Left lung (tissue), 10 donors: ENCODE results near the gene MUTYH. TPM values are rescaled to one million over a fixed set of nuclear protein-coding genes. Genes with fewer than 3 reads are reported as not detected.

Experiments used
- ATAC-seq: fragments of 200-7000 bp; cut with Tn5 transposase; one replicate; pipeline ENCODE4 v1.9.1; 2020; ENCODE audit warnings: moderate library complexity
- DNase-seq, 4 donors: peaks; one replicate each; pipeline ENCODE4 v3.0.0-alpha.2; 2013 to 2020
- H3K27ac ChIP-seq, 2 donors: fragments of 200-600 bp; sonication (generic) in 1 of 2; one replicate each; pipeline versions ENCODE4 v1.5.0 to v1.8.0; 2020 to 2021
- H3K27me3 ChIP-seq, 2 donors: fragments of 200-600 bp; sonication (generic) in 1 of 2; one replicate each; pipeline versions ENCODE4 v1.5.0 to v1.8.0; 2020 to 2021
- H3K36me3 ChIP-seq, 2 donors: fragments of 200-600 bp; sonication (generic) in 1 of 2; one replicate each; pipeline versions ENCODE4 v1.5.0 to v1.8.0; 2020 to 2021
- H3K4me1 ChIP-seq, 2 donors: fragments of 200-600 bp; one replicate each; pipeline ENCODE4 v1.8.0; 2021
- H3K4me3 ChIP-seq, 2 donors: fragments of 200-600 bp; sonication (generic) in 1 of 2; one replicate each; pipeline versions ENCODE4 v1.5.0 to v1.8.0; 2020 to 2021; ENCODE audit warnings: mild to moderate bottlenecking in 1 of 2
- H3K9me3 ChIP-seq, 2 donors: fragments of 200-600 bp; sonication (generic) in 1 of 2; one replicate each; pipeline versions ENCODE4 v1.5.0 to v1.8.0; 2020 to 2021
- intact Hi-C, 2 donors: fragments of 100-400 bp; cut with DNase I; formaldehyde crosslinking; loops; one replicate each; pipeline versions ENCODE4 v1.11.2 to v1.14.2; 2022
- polyA plus RNA-seq, 6 donors: library from polyadenylated mRNA; unstranded; fragments of 120-200 nt; gene quantifications; one replicate each; pipeline ENCODE4 v1.2.1, GENCODE V29; 2013; ENCODE audit not compliant: insufficient read length in 6 of 6
- total RNA-seq, 2 donors: library from RNA; stranded (reverse); fragmentation: NEBNext Ultra II Directional; extraction: Animal tissue kit (Norgen Biotek cat#: 25700); gene quantifications; one replicate each; pipeline ENCODE4 v1.2.1, GENCODE V29; 2021
- TF ChIP-seq, protein P1 (sequence below), 2 donors: fragments of 200-600 bp; sonication (generic) in 1 of 2; IDR thresholded peaks; one replicate each; pipeline versions ENCODE4 v1.5.0 to v1.8.0; 2021; ENCODE audit warnings: antibody characterized with exemption in 2 of 2
- donor health status: DM: no; HTN: yes; CAD: no.
- donor health status: DM: no; HTN: no; CAD: no.

Gene MUTYH
- total and polyA plus RNA-seq, 8 donors, result 15.4 to 33.6 (median 27.7) TPM

GRCh38 chr1:45302505-45303150 is 37.6 kb downstream of the MUTYH start:
- intact Hi-C loops, result loop anchor here in 1 of 2 donors (5.0 kb wide), 2 partner anchors 190 to 290 kb away; partner anchors contain the start of genes HECTD3, TESK2 and UROD
- Histone ChIP-seq H3K36me3 (no peaks in the 10 kb centered on the region), H3K9me3 (no peaks in the 10 kb centered on the region), H3K27me3 (no peaks in the 10 kb centered on the region), H3K4me1 (peaks cover 15 to 18% of the 10 kb centered on the region in 2 donors), H3K27ac (peak overlapping the region; percentile 86 to 94), H3K4me3 (peak overlapping the region; percentile 56 to 77)
- ATAC-seq, result no peak
- no peak for DNase-seq
- TF ChIP-seq, protein P1, sequence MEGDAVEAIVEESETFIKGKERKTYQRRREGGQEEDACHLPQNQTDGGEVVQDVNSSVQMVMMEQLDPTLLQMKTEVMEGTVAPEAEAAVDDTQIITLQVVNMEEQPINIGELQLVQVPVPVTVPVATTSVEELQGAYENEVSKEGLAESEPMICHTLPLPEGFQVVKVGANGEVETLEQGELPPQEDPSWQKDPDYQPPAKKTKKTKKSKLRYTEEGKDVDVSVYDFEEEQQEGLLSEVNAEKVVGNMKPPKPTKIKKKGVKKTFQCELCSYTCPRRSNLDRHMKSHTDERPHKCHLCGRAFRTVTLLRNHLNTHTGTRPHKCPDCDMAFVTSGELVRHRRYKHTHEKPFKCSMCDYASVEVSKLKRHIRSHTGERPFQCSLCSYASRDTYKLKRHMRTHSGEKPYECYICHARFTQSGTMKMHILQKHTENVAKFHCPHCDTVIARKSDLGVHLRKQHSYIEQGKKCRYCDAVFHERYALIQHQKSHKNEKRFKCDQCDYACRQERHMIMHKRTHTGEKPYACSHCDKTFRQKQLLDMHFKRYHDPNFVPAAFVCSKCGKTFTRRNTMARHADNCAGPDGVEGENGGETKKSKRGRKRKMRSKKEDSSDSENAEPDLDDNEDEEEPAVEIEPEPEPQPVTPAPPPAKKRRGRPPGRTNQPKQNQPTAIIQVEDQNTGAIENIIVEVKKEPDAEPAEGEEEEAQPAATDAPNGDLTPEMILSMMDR (IDR thresholded peaks at IDR 0.05), result no peak

DNA sequence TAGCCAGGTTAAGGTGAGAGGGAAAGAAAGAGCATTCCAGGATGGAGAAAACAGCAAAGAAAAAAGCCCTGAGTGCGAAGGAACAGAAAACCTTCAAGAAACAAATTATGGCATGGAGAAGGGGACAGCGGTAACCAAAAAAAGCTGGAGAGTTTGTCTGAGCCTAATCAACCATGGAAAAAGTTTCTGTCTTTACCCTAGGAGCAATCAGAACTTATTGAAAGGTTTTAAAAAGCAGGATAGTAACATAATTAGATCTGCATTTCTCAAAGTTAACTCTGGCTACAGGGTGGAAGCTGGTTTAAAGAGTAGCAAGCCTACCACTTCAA is 39.6 kb downstream of the MUTYH start:
- Histone ChIP-seq H3K9me3 (no peaks in the 10 kb centered on the region), H3K36me3 (no peaks in the 10 kb centered on the region), H3K4me1 (peaks cover 15 to 18% of the 10 kb centered on the region in 2 donors), H3K27me3 (no peaks in the 10 kb centered on the region), H3K4me3 (no peak overlapping the region), H3K27ac (no peak overlapping the region)
- TF ChIP-seq, protein P1 (IDR thresholded peaks at IDR 0.05), result no peak
- DNase-seq, result no peak
- intact Hi-C loops, result loop anchor here in 1 of 2 donors (5.0 kb wide), 2 partner anchors 192 to 288 kb away; partner anchors contain the start of genes HECTD3, TESK2 and UROD
- no peak for ATAC-seq

DNA sequence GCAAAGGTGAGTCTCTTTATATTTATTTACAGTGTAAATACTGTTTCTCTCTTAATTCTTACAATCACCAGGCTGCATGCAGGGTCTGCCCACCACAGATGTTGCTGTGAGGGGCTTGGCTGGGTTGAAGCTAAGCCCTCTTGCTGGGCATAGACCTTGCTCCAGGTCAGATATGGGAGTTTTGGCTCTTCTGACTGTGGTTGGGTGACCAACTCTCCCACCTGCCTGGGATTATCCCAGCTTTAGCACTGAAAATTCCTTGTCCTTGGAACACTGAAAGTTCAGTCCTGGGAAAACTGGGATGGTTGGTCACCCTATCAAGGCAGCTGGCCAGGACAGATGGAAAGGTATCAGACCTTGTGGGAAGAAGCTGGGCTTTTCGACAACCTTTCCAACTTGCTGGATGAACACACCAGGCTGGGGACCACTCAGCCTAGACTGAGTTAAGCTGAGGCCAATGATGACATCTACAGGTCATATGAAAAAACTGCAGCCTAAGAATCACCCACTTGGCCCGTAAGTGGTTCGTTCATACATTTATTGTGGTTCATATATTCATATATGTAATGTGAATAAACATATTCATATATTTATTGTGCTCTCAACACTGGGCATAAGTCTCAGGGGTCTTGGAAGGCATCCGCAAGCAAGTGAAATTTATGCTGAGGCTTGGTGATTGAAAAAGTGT is 40.1 kb downstream of the MUTYH start:
- H3K36me3 ChIP-seq, result no peaks in the 10 kb centered on the region
- H3K4me1 ChIP-seq, result peaks cover 15 to 18% of the 10 kb centered on the region in 2 donors
- no peaks in the 10 kb centered on the region for H3K9me3 ChIP-seq
- no peak overlapping the region for H3K27ac ChIP-seq
- peak in 2 of 4 donors; percentile 48 to 81 for DNase-seq
- TF ChIP-seq, protein P1 (IDR thresholded peaks at IDR 0.05), result peak; percentile 68 to 75
- H3K27me3 ChIP-seq, result no peaks in the 10 kb centered on the region
- peak; percentile 7 for ATAC-seq
- intact Hi-C loops, result loop anchor here in 1 of 2 donors (5.0 kb wide), 2 partner anchors 192 to 288 kb away; partner anchors contain the start of genes HECTD3, TESK2 and UROD
- H3K4me3 ChIP-seq, result no peak overlapping the region

- TF ChIP-seq, protein P1 (IDR thresholded peaks at IDR 0.05), result no peak
- H3K9me3 ChIP-seq, result no peaks in the 10 kb centered on the region
- intact Hi-C loops, result no loop called here
- DNase-seq, result no peak
- ATAC-seq, result no peak
- H3K27ac ChIP-seq, result no peak overlapping the region
- no peaks in the 10 kb centered on the region for H3K36me3 ChIP-seq
- peaks cover 7 to 12% of the 10 kb centered on the region in 2 donors for H3K4me1 ChIP-seq
- no peaks in the 10 kb centered on the region for H3K27me3 ChIP-seq
- no peak overlapping the region for H3K4me3 ChIP-seq
These were observed 40.9 kb downstream of the MUTYH start for GRCh38 chr1:45299296-45299695.

- no peaks in the 10 kb centered on the region for H3K36me3 ChIP-seq
- intact Hi-C loops, result no loop called here
- DNase-seq, result no peak
- ATAC-seq, result no peak
- H3K27me3 ChIP-seq, result no peaks in the 10 kb centered on the region
- H3K9me3 ChIP-seq, result no peaks in the 10 kb centered on the region
- H3K4me1 ChIP-seq, result peaks cover 2 to 6% of the 10 kb centered on the region in 2 donors
- no peak overlapping the region for H3K4me3 ChIP-seq
- TF ChIP-seq, protein P1 (IDR thresholded peaks at IDR 0.05), result no peak
- no peak overlapping the region for H3K27ac ChIP-seq
These were observed 42.4 kb downstream of the MUTYH start for GRCh38 chr1:45297666-45298356.
